ENCODE data around the gene ESYT2. TPM values are rescaled to one million over a fixed set of nuclear protein-coding genes. Genes with fewer than 3 reads are reported as not detected.

The ESYT2 gene
- total RNA-seq, 4 donors from 2014 or later: 91.6 to 159 (median 100) TPM

DNA sequence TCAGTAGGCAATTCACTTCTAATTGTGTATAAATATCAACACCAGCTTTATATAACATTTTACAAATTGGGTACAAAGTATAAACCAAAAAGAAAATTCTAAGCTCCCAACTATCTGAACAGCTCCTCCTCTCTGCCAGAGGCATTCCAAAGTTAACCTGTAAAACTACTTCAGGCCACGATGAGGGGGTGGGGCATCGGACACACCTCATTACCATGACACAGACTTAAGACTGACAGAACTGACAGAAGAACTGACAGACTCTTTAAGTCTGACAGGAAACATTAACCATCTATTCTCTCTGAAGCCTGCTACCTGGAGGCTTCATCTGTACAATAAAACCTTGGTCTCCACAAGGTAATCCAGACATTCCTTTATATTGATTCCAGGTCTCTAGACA, 12.3 kb downstream of the ESYT2 start:
- Histone ChIP-seq H3K27ac (peak overlapping the region; percentile 90 to 98), H3K9me3 (no peaks in the 10 kb centered on the region), H3K4me3 (no peak overlapping the region), H3K4me1 (peaks cover 6 to 17% of the 10 kb centered on the region in 2 donors), H3K36me3 (no peaks in the 10 kb centered on the region), H3K27me3 (no peaks in the 10 kb centered on the region)
- TF ChIP-seq, protein P1, sequence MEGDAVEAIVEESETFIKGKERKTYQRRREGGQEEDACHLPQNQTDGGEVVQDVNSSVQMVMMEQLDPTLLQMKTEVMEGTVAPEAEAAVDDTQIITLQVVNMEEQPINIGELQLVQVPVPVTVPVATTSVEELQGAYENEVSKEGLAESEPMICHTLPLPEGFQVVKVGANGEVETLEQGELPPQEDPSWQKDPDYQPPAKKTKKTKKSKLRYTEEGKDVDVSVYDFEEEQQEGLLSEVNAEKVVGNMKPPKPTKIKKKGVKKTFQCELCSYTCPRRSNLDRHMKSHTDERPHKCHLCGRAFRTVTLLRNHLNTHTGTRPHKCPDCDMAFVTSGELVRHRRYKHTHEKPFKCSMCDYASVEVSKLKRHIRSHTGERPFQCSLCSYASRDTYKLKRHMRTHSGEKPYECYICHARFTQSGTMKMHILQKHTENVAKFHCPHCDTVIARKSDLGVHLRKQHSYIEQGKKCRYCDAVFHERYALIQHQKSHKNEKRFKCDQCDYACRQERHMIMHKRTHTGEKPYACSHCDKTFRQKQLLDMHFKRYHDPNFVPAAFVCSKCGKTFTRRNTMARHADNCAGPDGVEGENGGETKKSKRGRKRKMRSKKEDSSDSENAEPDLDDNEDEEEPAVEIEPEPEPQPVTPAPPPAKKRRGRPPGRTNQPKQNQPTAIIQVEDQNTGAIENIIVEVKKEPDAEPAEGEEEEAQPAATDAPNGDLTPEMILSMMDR (IDR thresholded peaks at IDR 0.05): no peak
- TF ChIP-seq POLR2A (IDR thresholded peaks at IDR 0.05): no peak
- intact Hi-C loops (cut with DNase I; ENCODE audit: low total_unique reads): no loop called here
- no peak for DNase-seq

DNA sequence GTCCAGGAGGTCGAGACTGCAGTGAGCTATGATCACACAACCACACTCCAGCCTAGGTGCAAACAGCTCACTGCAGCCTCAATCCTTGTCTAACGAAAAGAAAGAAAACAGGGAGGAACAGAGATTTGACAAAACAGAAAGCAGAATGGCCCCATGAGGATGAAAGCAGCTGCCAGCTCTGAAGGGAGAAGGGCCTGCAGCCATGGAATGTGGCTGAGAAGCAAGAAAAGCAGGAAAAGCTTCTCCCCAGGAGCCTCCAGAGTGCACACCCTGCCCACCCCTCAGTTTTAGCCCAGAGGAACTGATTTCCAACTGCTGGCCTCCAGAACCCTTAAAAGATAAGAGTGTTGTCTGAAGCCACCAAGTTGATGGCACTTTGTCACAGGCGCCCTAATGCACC, 13.0 kb downstream of the ESYT2 start:
- Histone ChIP-seq H3K36me3 (no peaks in the 10 kb centered on the region), H3K27me3 (no peaks in the 10 kb centered on the region), H3K9me3 (no peaks in the 10 kb centered on the region), H3K4me1 (peaks cover 6 to 24% of the 10 kb centered on the region in 2 donors), H3K27ac (peak overlapping the region; percentile 48 to 98), H3K4me3 (no peak overlapping the region)
- intact Hi-C loops (cut with DNase I; ENCODE audit: low total_unique reads): no loop called here
- TF ChIP-seq, protein P1 (IDR thresholded peaks at IDR 0.05): no peak
- TF ChIP-seq POLR2A (IDR thresholded peaks at IDR 0.05): no peak
- DNase-seq: no peak

DNA sequence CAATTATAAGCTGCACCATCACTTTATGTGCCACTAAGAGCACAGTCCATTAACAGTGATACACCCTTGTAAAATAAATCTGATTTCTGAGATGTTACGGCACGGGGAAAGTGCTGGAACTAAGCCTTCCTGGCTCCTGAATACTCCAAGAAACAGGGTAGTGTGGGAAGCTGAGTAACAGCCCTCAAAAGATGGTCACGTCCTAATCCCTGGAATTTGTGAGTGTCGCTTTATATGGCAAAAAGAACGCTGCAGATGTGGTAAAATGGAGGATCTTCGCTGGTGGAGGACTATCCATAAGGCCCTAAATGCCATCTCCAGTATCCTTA, 13.5 kb downstream of the ESYT2 start:
- H3K4me1 ChIP-seq: peaks cover 6 to 24% of the 10 kb centered on the region in 2 donors
- no peak for TF ChIP-seq POLR2A (IDR thresholded peaks at IDR 0.05)
- TF ChIP-seq, protein P1 (IDR thresholded peaks at IDR 0.05): no peak
- no peaks in the 10 kb centered on the region for H3K36me3 ChIP-seq
- H3K9me3 ChIP-seq: no peaks in the 10 kb centered on the region
- intact Hi-C loops (cut with DNase I; ENCODE audit: low total_unique reads): no loop called here
- no peak for DNase-seq
- H3K27ac ChIP-seq: peak overlapping the region; percentile 48 to 98
- H3K27me3 ChIP-seq: no peaks in the 10 kb centered on the region
- no peak overlapping the region for H3K4me3 ChIP-seq

DNA sequence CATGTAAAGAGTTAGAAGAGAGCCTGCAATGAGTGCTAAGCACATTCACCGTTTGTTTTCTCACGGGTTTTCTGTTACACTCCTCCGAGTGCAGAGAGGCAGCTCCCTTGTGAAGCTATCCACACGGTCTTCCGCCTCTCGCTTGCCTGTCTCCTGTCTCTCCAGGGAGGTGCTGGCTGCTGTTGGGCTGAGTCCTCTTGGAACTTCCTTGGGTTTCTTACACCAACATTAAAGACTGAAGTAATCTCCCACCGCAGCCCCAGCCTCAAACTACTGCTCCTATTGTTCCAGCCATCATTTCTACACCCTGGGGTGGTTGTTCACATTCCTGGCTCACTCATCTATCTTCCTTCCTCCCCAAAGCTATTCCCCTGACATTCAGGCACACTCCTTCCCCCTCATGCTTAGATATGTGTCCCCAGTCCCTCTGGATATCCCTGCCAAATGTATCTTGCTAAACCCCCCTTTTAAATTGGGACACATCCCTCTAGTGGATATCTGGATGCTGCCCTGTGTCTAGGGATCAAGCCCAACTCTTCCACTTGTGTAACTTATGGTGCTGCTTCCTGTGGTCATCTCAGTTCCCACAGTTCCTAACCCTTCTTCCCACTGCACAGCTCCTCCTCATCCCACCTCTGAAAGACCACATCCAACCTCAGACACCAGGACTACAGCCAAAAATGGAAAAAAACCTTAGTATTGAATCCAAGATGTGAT, 14.1 kb downstream of the ESYT2 start:
- H3K4me1 ChIP-seq: peaks cover 4 to 24% of the 10 kb centered on the region in 2 donors
- no peaks in the 10 kb centered on the region for H3K36me3 ChIP-seq
- H3K9me3 ChIP-seq: no peaks in the 10 kb centered on the region
- no peak overlapping the region for H3K4me3 ChIP-seq
- no peak for DNase-seq
- intact Hi-C loops (cut with DNase I; ENCODE audit: low total_unique reads): no loop called here
- TF ChIP-seq, protein P1 (IDR thresholded peaks at IDR 0.05): no peak
- TF ChIP-seq POLR2A (IDR thresholded peaks at IDR 0.05): no peak
- H3K27me3 ChIP-seq: no peaks in the 10 kb centered on the region
- peak overlapping the region; percentile 48 to 98 for H3K27ac ChIP-seq

DNA sequence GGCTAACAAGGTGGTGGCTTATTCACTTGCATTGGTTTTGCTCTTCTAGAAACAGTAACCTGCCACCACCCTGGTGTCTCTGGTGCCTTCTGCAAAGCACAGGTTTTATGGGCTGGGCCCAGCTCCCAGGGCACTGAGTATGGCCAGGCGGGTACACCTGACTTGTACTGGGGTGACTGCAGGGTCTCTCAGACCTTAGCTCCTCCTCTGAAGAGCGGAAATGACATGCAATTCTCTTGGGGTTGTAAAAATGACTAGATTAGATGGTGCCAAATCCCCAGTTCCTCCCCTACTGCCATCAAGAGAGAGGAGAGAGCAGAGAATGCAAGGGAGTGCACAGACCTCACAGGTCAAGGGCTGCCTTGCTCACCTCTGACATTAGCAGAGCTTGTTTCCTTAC, 14.7 kb downstream of the ESYT2 start:
- H3K36me3 ChIP-seq: no peaks in the 10 kb centered on the region
- intact Hi-C loops (cut with DNase I; ENCODE audit: low total_unique reads): no loop called here
- no peak overlapping the region for H3K4me3 ChIP-seq
- H3K9me3 ChIP-seq: no peaks in the 10 kb centered on the region
- H3K27me3 ChIP-seq: no peaks in the 10 kb centered on the region
- peak overlapping the region; percentile 48 to 98 for H3K27ac ChIP-seq
- H3K4me1 ChIP-seq: peaks cover 0 to 24% of the 10 kb centered on the region in 2 donors
- no peak for DNase-seq
- TF ChIP-seq, protein P1 (IDR thresholded peaks at IDR 0.05): no peak
- no peak for TF ChIP-seq POLR2A (IDR thresholded peaks at IDR 0.05)

Data from uterus (tissue), 4 donors.